Right kidney (tissue), 1 donor: ENCODE measurements around the gene LRP11.
"Not testable (repeated sequence)": the region's sequence is repeated elsewhere in the genome, so short reads cannot be mapped to it uniquely, and the experiment has no call there.

Experiments
- DNase-seq: peaks from one replicate; pipeline ENCODE4 v3.0.0-alpha.2; 2016

Gene LRP11

GRCh38 chr6:149898966-149899365, 34.8 kb upstream of the LRP11 start:
- DNase-seq: no peak

GRCh38 chr6:149897855-149898744, 33.9 kb upstream of the LRP11 start, which contains the start of gene RAET1E:
Gene RAET1E, minus strand, starts transcription at chr6:149898113. Its CDS starts 7,212 bp downstream, at chr6:149890901.
- DNase-seq: no peak

GRCh38 chr6:149897015-149897697, 33.0 kb upstream of the LRP11 start:
- no peak for DNase-seq

- DNase-seq: no peak
Measured at GRCh38 chr6:149896491-149896890, 32.3 kb upstream of the LRP11 start.

GRCh38 chr6:149895833-149896271, 31.7 kb upstream of the LRP11 start:
- no peak for DNase-seq

- no peak for DNase-seq
Measured at GRCh38 chr6:149895048-149895590, 31.0 kb upstream of the LRP11 start.

GRCh38 chr6:149891864-149892263, 27.7 kb upstream of the LRP11 start:
- DNase-seq: not testable (repeated sequence)

GRCh38 chr6:149891259-149891658, 27.1 kb upstream of the LRP11 start:
- no peak for DNase-seq

GRCh38 chr6:149890629-149891045, 26.5 kb upstream of the LRP11 start:
- DNase-seq: no peak

GRCh38 chr6:149889326-149889725, 25.2 kb upstream of the LRP11 start:
- DNase-seq: no peak

- DNase-seq: no peak
Measured at GRCh38 chr6:149888659-149889058, 24.5 kb upstream of the LRP11 start.

- DNase-seq: no peak
Measured at GRCh38 chr6:149888093-149888492, 23.9 kb upstream of the LRP11 start.

GRCh38 chr6:149887343-149887742, 23.2 kb upstream of the LRP11 start:
- no peak for DNase-seq

GRCh38 chr6:149885888-149886287, 21.7 kb upstream of the LRP11 start:
- no peak for DNase-seq

- DNase-seq: no peak
Measured at GRCh38 chr6:149884617-149885016, 20.5 kb upstream of the LRP11 start.

GRCh38 chr6:149884215-149884614, 20.1 kb upstream of the LRP11 start:
- no peak for DNase-seq

GRCh38 chr6:149881860-149882259, 17.7 kb upstream of the LRP11 start:
- DNase-seq: no peak

- DNase-seq: no peak
Measured at GRCh38 chr6:149881066-149881766, 17.1 kb upstream of the LRP11 start.

- no peak for DNase-seq
Measured at GRCh38 chr6:149877659-149878058, 13.5 kb upstream of the LRP11 start.

- DNase-seq: no peak
Measured at GRCh38 chr6:149876241-149876933, 12.2 kb upstream of the LRP11 start.

GRCh38 chr6:149872233-149872632, 8.1 kb upstream of the LRP11 start:
- DNase-seq: no peak

GRCh38 chr6:149871182-149871581, 7.0 kb upstream of the LRP11 start:
- DNase-seq: no peak
